Bronchial epithelial cell (primary cell): Measurements from ENCODE around the gene EIF2B5. TPM values are rescaled to one million over a fixed set of nuclear protein-coding genes. Genes with fewer than 3 reads are reported as not detected.

ENCODE experiments used
- DNase-seq: peaks from one replicate; pipeline ENCODE4 v3.0.0-alpha.2; 2010; ENCODE audit warnings: low read depth
- FAIRE-seq: peaks from 2 replicates; lab custom pipeline; 2011; peaks lifted over from hg19 to GRCh38; lab: Jason Lieb, UNC
- H3K27me3 ChIP-seq: 2 replicates; pipeline ENCODE4 v1.5.1; 2011; ENCODE audit warnings: low read length; ENCODE audit not compliant: control insufficient read depth, insufficient read depth
- H3K36me3 ChIP-seq: 2 replicates; pipeline ENCODE4 v1.5.1; 2011; ENCODE audit warnings: low read length; ENCODE audit not compliant: control insufficient read depth, insufficient read depth
- H3K4me3 ChIP-seq: 2 replicates; pipeline ENCODE4 v1.5.1; 2011; ENCODE audit warnings: mild to moderate bottlenecking, low read depth, low read length, control low read depth
- CTCF ChIP-seq: IDR thresholded peaks from 2 replicates; pipeline ENCODE4 v1.5.1; 2011; ENCODE audit warnings: mild to moderate bottlenecking, moderate library complexity, low read length, control low read depth, inconsistent platforms; ENCODE audit not compliant: insufficient read depth, severe bottlenecking
- total RNA-seq: library from RNA; depleted of rRNA; stranded (reverse); fragments of >200 nt; gene quantifications from 2 replicates; pipeline ENCODE4 v1.2.1, GENCODE V29; 2014

Gene EIF2B5
- total RNA-seq, 1 donor from 2014 or later = 46.1 TPM

GRCh38 chr3:184175506-184175905 lies 40.3 kb downstream of the EIF2B5 start:
- no peak for FAIRE-seq
- H3K27me3 ChIP-seq = no peaks in the 10 kb centered on the region
- DNase-seq = no peak
- no peak for TF ChIP-seq CTCF
- peak overlapping the region; percentile 95 for H3K4me3 ChIP-seq
- peaks cover 37% of the 10 kb centered on the region for H3K36me3 ChIP-seq

- Histone ChIP-seq H3K4me3 (peak overlapping the region; percentile 95), H3K36me3 (peaks cover 34% of the 10 kb centered on the region), H3K27me3 (no peaks in the 10 kb centered on the region)
- TF ChIP-seq CTCF = no peak
- DNase-seq (no peak), FAIRE-seq (no peak)
Observed at GRCh38 chr3:184175981-184176376, 40.8 kb downstream of the EIF2B5 start.

GRCh38 chr3:184176377-184177330 lies 41.5 kb downstream of the EIF2B5 start:
- peaks cover 40% of the 10 kb centered on the region for H3K36me3 ChIP-seq
- peak; percentile 76 for DNase-seq
- FAIRE-seq = no peak

GRCh38 chr3:184177331-184177731 lies 42.2 kb downstream of the EIF2B5 start:
- TF ChIP-seq CTCF = no peak
- Histone ChIP-seq H3K27me3 (no peaks in the 10 kb centered on the region), H3K4me3 (no peak overlapping the region), H3K36me3 (peaks cover 47% of the 10 kb centered on the region)
- DNase-seq (no peak), FAIRE-seq (no peak)

More at GRCh38 chr3:184176377-184177330, 41.5 kb downstream of the EIF2B5 start:
- Histone ChIP-seq H3K4me3 (peak overlapping the region; percentile 95), H3K27me3 (no peaks in the 10 kb centered on the region)
- TF ChIP-seq CTCF = no peak

- no peak overlapping the region for H3K4me3 ChIP-seq
- no peaks in the 10 kb centered on the region for H3K27me3 ChIP-seq
- peaks cover 50% of the 10 kb centered on the region for H3K36me3 ChIP-seq
- FAIRE-seq (no peak), DNase-seq (no peak)
- no peak for TF ChIP-seq CTCF
Observed at GRCh38 chr3:184177767-184178306, 42.7 kb downstream of the EIF2B5 start.
